ENCODE results near the gene PREB. TPM values are rescaled to one million over a fixed set of nuclear protein-coding genes. Genes with fewer than 3 reads are reported as not detected.
A peak's percentile ranks its signal among the peaks of the same experiment; 100 is the strongest.

The PREB gene
- total RNA-seq, 4 donors from 2014 or later, result 117 to 197 (median 154) TPM

DNA sequence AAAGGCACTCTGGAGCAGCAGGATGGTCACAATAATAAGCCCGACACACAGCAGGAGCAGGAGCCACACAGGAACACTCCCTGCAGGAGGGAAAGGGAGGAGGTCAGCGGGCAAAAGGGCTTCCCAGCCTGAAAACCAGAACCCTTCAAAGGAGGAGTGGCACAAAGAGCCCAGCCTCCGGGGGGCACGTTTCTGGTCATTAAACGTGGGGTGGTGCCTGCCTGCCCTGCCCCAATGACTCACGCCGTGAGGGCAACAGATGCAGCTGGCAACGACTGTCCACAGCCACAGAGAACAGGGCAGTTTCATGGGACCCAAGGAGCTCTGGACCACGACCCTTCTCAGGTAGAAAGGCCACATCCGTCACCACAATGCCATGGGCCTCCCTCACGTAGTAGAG lies 3.0 kb downstream of the PREB start:
- in situ Hi-C loops (cut with MboI; ENCODE audit: low sequenced_read_pairs in 4 of 4), result no loop called here

DNA sequence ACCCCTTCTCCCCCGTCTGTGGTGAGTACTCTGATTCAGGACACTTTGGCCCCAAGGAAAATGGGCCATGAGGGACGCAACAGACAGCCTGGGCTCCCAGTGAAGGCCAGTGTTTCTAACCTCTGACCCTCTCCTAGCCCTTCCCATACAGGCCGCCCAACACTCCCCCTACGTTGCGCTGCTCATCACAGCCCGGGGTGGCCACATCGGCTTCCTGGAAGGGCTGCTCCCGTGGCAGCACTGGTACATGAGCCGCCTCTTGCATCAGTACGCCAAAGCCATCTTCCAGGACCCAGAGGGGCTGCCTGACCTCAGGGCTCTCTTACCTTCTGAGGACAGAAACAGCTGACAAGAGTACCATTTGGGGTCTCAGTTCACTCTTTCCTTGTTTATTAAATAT lies 4.0 kb downstream of the PREB start:
- Histone ChIP-seq H3K27me3 (no peaks in the 10 kb centered on the region), H3K27ac (no peak overlapping the region), H3K4me3 (no peak overlapping the region), H3K4me1 (peaks cover 23 to 30% of the 10 kb centered on the region in 2 donors), H3K36me3 (peaks cover 0 to 25% of the 10 kb centered on the region in 2 donors), H3K9me3 (no peaks in the 10 kb centered on the region)
- DNase-seq (no peak), ATAC-seq (no peak)
- in situ Hi-C loops (cut with MboI; ENCODE audit: low sequenced_read_pairs in 4 of 4), result no loop called here
- intact Hi-C loops (cut with DNase I; ENCODE audit: low total_unique reads), result no loop called here
- no peak for TF ChIP-seq POLR2A (IDR thresholded peaks at IDR 0.05)
- TF ChIP-seq, protein P1, sequence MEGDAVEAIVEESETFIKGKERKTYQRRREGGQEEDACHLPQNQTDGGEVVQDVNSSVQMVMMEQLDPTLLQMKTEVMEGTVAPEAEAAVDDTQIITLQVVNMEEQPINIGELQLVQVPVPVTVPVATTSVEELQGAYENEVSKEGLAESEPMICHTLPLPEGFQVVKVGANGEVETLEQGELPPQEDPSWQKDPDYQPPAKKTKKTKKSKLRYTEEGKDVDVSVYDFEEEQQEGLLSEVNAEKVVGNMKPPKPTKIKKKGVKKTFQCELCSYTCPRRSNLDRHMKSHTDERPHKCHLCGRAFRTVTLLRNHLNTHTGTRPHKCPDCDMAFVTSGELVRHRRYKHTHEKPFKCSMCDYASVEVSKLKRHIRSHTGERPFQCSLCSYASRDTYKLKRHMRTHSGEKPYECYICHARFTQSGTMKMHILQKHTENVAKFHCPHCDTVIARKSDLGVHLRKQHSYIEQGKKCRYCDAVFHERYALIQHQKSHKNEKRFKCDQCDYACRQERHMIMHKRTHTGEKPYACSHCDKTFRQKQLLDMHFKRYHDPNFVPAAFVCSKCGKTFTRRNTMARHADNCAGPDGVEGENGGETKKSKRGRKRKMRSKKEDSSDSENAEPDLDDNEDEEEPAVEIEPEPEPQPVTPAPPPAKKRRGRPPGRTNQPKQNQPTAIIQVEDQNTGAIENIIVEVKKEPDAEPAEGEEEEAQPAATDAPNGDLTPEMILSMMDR (IDR thresholded peaks at IDR 0.05 in 4 of 5, conservative IDR thresholded peaks at IDR 0.05 in 1 of 5), result no peak

More for the DNA sequence above, 3.0 kb downstream of the PREB start:
- intact Hi-C loops (cut with DNase I; ENCODE audit: low total_unique reads), result no loop called here
- peaks cover 0 to 25% of the 10 kb centered on the region in 2 donors for H3K36me3 ChIP-seq
- H3K4me3 ChIP-seq, result no peak overlapping the region
- H3K27ac ChIP-seq, result peak overlapping the region in 1 of 4 donors; percentile 43
- H3K27me3 ChIP-seq, result no peaks in the 10 kb centered on the region
- no peak for TF ChIP-seq POLR2A (IDR thresholded peaks at IDR 0.05)
- TF ChIP-seq, protein P1 (IDR thresholded peaks at IDR 0.05 in 4 of 5, conservative IDR thresholded peaks at IDR 0.05 in 1 of 5), result no peak
- ATAC-seq, result no peak
- peaks cover 16 to 21% of the 10 kb centered on the region in 2 donors for H3K4me1 ChIP-seq
- DNase-seq, result no peak
- no peaks in the 10 kb centered on the region for H3K9me3 ChIP-seq

- Histone ChIP-seq H3K36me3 (peaks cover 0 to 25% of the 10 kb centered on the region in 2 donors), H3K4me1 (peaks cover 23 to 37% of the 10 kb centered on the region in 2 donors), H3K27me3 (no peaks in the 10 kb centered on the region), H3K27ac (peak overlapping the region in 3 of 4 donors; percentile 27 to 49 (median 35)), H3K9me3 (no peaks in the 10 kb centered on the region), H3K4me3 (no peak overlapping the region)
- in situ Hi-C loops (cut with MboI; ENCODE audit: low sequenced_read_pairs in 4 of 4), result no loop called here
- DNase-seq (no peak), ATAC-seq (no peak)
- intact Hi-C loops (cut with DNase I; ENCODE audit: low total_unique reads), result no loop called here
- TF ChIP-seq POLR2A (IDR thresholded peaks at IDR 0.05), result no peak
- TF ChIP-seq, protein P1 (IDR thresholded peaks at IDR 0.05 in 4 of 5, conservative IDR thresholded peaks at IDR 0.05 in 1 of 5), result no peak
Observed at GRCh38 chr2:27128668-27129571, 5.5 kb downstream of the PREB start.

DNA sequence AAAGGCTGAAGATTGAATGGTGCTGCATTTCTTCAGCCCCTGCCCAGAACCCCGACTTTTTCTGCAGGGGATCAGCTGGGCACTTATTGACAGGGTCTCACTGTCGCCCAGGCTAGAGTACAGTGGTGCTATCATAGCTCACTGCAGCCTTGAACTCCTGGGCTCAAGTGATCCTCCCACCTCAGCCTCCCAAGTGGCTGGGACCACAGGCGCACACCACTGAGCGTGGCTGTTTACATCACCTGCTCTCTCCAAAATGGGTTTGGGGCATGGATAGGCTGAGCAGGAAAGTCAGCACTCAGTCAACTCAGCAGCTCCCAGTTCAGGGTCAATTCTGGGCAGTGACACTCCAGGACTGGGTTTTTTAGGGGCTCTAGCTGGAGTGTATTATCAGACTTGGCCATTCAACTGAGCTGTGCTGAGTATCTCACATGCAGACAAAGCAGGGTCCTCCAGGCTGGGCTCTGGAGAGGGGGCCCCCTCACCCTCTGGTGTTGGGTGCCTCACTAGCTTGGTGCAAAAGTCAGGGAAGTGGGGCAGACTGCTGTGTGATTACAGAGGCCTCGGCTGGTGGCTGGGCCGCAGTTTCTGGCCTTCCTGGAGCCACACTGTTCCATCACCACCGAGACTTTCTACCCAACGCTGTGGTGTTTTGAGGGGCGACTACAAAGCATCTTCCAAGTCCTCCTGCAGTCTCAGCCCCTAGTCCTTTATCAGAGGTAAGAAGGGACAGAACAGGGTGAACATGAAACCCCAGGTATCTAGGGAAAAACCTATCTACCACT lies 6.4 kb downstream of the PREB start:
- in situ Hi-C loops (cut with MboI; ENCODE audit: low sequenced_read_pairs in 4 of 4), result no loop called here
- intact Hi-C loops (cut with DNase I; ENCODE audit: low total_unique reads), result no loop called here
- ATAC-seq, result no peak

More for the DNA sequence above, 6.4 kb downstream of the PREB start:
- Histone ChIP-seq H3K27me3 (no peaks in the 10 kb centered on the region), H3K4me3 (no peak overlapping the region), H3K36me3 (peaks cover 0 to 25% of the 10 kb centered on the region in 2 donors), H3K4me1 (peaks cover 22 to 30% of the 10 kb centered on the region in 2 donors), H3K9me3 (no peaks in the 10 kb centered on the region), H3K27ac (peak overlapping the region in 3 of 4 donors; percentile 35 to 49 (median 48))
- DNase-seq, result no peak
- TF ChIP-seq, protein P1 (IDR thresholded peaks at IDR 0.05 in 4 of 5, conservative IDR thresholded peaks at IDR 0.05 in 1 of 5), result no peak
- TF ChIP-seq POLR2A (IDR thresholded peaks at IDR 0.05), result no peak
